Femur (tissue), 1 donor: ENCODE data around the gene INCENP.
A peak's percentile ranks its signal among the peaks of the same experiment; 100 is the strongest.

Experiments used
- DNase-seq: peaks from one replicate; pipeline ENCODE4 v3.0.0-alpha.2; 2017

The INCENP gene

DNA sequence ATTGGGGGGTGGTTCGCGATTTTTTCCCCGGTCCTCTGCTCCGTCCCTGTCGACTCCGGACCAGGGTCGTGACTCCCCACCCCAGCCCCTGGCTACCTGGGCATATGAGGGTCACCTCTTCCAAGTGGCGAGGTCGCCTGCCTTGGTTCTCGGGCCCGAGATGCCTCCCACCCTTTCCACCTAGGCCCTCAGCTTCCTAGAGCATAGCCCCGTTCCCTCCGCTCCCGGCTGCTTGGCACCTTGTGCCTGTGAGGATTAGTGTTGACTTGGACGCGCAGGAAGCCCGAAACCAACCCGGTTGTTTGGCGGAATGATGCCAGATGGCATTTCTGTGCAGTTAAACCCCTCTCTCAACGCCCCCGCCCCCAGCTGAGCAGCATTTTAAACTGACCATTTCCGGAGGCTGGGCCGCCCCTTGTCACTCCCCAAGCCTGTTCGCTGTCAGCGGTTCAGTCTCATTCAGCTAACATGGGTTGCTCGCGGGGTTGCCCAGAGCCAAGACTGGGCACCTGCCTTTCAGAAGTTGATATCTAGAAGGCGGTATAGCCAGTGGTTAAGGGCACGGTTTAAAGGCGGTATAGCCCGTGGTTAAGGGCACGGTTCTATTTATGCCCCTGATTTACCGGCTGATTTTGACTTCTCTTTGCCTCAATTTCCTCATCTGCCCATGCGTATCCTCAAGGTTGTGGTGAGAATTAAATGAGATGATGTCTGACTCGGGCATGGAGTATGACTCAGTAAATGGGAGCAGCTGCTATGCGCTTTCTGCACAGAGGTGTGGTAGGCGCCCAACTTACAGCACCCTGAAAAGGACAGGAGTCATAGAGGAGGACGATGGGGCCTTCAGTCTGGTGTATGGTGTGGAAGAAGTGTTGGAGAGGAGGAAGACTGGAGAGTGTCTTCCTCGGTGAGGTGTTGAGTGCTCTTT is 639 bp downstream of the INCENP start:
- DNase-seq: peak; percentile 66

DNA sequence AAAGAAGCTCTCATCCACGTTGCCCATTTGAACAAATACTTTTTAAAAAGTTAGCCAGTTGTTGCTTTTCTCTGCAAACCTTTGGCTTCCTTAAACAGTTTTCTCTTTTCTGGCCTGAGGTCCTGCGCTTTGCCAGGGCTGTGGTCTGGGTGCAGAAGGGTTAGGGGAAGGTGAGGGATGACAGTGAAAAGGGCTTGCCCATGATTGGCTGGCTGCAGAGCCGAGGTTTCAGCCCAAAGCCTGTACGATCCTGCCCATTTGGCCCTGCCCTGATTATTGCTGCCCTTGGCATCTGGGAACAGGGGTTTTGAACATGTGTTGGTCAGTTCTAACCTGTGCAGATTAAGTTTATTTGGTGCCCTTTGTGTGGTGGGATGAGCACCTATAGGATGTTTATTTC is 1.5 kb downstream of the INCENP start:
- no peak for DNase-seq

DNA sequence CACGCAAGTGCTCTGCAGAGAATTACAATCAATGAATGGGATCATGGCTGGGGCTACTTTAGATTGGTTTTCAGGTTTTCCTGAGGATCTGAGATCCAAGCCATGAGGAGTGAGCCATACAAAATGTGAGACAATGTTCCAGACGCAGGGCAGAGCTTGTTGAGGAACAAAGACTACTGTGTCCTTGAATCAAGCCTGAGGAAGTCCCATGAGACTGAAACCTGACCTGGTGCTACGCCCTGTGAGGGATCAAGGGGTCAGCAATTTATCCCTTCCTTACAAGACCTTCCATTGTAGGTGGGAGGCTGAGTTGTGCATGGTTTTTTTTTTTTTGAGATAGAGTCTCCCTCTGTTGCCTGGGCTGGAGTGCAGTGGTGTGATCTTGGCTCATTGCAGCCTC is 2.1 kb downstream of the INCENP start:
- DNase-seq: no peak

DNA sequence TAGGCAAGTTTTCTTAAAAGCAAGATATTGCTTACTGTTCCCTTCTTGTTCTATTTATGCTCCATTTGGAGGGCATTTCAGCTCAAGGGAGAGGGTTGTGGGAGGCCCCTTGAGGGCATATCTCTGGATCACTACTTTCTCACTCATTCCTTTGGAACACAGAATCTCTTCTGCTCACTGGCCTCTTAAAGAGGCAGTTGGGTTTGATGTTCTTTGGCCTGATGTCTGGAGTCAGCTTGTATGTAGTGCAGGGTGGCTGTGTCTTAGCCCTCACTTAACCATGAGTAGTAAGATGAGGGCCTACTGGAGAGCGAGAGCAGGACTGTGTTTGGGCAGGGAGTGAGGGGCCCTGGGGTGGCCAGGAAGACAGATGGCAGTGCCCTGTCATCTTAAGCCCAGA is 3.6 kb downstream of the INCENP start:
- DNase-seq: no peak

DNA sequence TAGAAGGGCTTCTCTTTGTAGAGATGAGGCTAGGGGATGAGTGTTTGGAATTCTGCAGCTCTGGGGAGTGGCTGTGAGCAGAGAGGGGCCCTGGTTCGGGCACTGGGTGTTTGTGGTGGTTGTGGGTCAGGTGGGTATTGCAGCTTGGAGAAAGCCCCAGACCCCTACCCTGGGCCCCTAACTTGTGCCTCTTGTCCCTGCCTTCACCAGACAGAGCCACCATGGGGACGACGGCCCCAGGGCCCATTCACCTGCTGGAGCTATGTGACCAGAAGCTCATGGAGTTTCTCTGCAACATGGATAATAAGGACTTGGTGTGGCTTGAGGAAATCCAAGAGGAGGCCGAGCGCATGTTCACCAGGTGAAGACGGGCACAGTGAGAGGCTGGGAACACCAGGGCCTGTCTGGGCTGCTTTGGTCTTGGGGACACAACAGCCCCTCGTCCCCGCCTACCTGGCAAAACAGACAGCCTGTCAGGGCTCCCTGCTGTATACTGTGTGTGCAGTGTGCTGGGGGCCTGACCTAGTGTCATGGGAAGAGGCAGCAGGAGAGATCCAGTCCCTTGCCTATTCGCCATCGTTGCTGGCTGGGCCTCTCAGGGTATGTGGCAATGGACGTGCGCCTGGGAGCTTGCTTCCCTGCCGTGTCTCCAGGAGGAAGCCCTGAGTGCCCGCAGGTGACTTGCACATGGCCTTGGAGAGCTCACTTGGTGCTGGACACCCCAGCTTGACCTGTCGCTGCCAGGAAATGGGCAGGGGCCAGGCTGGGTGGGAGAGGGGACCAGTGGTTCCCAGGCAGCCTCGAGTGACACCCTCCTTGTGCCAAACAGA is 4.3 kb downstream of the INCENP start:
- DNase-seq: no peak

DNA sequence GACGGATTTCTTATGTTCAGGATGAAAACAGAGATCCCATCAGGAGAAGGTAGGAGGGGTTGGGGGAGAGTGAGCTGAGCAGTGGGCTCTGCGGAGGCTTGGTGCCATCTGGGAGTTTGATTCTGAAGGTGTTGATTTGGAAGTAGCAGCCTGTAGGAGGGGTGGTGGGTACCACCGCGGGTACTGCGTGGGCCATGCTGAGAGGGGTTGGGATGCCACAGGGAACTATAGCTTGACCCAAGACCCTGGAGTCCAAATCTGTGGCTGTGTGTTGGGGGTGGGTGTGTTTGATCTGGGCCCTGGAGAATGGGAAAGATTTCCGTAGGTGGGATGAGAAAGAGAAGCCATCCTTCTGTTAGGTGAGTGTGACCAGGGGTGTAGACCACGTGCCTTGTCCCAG is 5.0 kb downstream of the INCENP start:
- no peak for DNase-seq

DNA sequence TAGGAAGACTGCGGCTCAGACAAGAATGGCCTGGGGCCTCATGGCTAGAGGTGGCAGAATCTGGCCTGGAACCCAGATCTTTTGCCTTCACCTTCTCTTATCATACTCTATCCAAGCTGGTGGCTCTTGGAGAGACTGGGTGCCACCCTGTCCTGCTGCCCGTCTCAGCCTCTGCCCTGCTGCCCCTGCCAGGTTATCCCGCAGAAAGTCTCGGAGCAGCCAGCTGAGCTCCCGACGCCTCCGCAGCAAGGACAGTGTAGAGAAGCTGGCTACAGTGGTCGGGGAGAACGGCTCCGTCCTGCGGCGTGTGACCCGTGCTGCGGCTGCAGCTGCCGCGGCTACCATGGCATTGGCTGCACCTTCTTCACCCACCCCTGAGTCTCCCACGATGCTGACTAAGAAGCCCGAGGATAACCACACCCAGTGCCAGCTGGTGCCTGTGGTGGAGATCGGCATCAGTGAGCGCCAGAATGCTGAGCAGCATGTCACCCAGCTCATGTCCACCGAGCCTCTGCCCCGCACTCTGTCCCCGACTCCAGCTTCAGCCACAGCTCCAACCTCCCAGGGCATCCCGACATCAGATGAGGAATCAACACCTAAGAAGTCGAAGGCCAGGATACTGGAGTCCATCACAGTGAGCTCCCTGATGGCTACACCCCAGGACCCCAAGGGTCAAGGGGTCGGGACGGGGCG is 5.9 kb downstream of the INCENP start:
- DNase-seq: no peak

DNA sequence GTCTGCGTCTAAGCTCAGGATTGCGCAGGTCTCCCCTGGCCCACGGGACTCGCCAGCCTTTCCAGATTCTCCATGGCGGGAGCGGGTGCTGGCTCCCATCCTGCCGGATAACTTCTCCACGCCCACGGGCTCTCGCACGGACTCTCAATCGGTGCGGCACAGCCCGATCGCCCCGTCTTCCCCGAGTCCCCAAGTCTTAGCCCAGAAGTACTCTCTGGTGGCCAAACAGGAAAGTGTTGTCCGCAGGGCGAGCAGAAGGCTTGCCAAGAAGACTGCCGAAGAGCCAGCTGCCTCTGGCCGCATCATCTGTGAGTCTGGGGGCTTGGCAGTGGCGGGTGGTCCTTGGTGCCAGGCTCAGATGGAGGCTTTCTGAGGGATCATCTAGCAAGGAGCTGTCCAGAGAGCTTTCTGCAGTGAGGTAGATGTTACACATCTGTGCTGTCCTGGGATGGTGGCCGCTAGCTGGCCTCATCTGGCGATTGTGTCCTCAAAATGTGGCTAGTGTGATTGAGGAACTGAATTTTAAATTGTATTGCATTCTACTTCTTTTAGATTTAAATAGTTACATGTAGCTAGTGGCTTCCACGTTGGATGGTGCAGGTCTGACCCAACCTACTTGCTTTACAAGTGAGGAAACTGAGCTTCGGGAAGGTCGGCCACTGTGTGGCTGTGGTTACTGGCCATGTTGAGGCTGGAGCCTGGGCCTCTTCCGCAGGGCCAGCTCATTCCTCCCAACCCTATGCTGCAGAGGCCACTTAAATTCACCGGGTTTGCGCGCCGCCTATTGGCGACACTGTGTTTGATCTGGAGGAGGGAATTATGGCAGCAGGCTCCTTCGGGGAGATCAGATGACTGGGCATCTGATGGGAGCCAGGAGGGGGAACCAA is 6.7 kb downstream of the INCENP start:
- DNase-seq: no peak

DNA sequence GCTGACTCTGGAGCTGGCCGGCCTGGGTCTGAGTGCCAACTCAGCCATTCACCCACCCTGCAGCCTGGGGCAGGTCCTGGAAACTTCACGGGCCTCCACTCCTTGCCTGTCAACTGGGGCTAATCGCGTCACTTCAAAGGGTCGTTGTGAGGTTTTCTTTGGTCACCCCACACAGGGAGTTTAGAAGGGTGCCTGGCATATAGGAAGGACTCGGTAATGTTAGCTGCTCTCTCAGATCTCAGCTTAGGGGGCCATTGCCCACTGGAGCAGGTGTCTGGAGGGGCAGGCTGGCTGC is 7.3 kb downstream of the INCENP start:
- DNase-seq: no peak

DNA sequence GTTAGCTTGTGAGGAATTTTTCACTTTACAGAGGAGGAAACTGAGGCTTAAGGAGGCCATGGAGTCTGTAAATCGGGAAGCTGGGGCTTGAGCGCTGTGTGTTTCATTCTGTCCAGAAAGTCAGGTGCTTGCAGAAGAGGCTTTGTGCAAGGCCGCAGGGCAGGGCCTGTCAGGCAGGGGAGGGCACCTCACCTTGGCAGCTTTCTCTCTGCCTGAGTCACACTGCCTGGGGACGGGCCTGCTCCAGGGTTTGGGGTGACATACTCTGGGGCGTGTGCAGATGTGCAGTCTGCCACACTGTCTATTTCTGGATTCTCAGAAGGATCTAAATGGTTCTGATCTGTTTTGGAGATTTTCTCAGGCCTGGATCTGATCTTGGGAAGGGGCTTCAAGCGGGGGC is 8.4 kb downstream of the INCENP start:
- DNase-seq: no peak

DNA sequence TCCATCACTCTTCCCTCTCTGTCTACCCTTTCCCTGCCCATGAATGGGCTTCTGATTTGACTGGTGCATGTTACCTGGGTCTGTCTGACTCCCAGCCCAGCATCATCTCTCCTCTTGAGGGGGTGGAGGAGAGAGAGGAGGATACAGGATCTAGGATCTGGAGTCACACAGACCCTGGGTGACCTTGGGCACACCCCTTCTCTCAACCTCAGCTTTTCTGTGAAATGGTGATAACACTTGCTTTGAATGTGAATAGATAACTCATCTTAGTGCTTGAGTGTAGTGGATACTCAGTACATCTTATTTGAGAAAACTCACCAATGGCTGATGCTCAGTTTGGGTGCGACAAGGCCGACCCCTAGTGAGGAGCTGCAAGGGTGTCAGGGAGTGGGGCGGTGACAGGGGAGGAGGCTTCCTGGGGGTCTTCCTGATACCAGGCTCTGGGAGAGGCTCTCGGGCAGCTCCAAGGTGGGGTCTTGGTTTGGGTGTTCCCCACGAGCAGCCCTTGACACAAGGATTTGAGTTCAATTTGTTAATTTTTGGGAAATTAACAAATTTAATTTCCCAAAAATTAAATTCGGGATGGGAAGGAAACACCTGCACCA is 9.0 kb downstream of the INCENP start:
- DNase-seq: no peak

DNA sequence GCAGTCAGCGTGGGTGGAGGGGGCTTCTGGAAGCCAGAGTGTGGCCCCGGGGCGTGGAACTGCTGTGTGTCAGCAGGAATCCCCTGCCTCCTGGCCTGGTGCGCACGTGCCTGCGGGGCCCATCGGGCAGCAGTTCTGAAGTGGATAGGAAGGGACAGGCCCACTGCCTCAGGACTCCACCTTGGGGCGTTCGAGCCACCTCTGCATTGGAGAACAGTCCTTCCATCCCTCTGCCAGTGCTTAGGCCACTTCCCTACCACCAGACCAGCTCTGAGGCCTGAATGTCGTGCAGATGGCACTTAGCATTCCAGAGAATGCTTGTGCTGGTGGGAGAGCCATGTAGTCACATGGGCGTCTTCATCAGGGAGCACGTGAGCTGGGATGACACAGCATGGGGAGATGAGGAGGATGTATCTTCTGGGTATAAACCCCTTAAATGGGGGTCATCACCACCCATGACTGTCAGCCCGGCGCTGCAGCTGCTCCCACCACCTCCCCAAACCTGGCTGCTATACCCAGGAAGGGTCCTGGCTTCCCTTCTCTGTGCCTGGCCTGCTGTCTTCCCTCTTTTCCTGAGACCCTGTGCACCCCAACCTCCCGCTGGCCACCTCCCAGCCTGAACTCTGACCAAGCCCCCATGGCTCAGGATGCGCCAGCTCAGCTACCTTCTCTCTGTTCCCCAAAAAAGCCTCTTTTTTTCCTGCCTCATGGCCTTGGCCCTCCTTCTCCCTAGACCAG is 9.7 kb downstream of the INCENP start:
- no peak for DNase-seq

DNA sequence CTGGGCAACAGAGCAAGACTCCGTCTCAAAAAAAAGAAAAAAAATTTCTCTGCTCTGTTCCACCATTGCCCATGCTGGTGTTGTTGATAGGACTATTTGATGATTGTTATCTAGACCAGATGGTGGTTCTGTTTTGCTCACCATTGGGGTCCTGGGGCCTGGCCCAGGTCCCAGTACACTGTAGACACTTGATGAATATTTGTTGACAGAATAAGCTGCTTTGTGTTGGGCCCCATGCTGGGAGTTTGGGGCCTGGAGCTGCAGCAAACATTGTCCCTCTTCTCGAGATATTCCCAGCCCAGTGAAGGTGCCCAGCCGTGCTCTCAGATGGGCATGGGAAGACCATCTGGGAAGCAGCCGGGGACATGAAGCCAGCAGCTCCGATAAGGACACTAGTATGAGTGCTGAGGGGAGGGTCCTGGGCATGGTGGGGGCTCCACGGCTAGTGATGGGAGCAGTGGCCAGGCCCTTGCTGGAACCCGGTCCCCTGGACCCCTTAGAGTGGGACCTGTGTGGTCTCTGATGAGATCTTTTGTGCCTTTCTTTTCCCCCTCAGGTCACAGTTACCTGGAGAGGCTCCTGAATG is 13.6 kb downstream of the INCENP start:
- no peak for DNase-seq

DNA sequence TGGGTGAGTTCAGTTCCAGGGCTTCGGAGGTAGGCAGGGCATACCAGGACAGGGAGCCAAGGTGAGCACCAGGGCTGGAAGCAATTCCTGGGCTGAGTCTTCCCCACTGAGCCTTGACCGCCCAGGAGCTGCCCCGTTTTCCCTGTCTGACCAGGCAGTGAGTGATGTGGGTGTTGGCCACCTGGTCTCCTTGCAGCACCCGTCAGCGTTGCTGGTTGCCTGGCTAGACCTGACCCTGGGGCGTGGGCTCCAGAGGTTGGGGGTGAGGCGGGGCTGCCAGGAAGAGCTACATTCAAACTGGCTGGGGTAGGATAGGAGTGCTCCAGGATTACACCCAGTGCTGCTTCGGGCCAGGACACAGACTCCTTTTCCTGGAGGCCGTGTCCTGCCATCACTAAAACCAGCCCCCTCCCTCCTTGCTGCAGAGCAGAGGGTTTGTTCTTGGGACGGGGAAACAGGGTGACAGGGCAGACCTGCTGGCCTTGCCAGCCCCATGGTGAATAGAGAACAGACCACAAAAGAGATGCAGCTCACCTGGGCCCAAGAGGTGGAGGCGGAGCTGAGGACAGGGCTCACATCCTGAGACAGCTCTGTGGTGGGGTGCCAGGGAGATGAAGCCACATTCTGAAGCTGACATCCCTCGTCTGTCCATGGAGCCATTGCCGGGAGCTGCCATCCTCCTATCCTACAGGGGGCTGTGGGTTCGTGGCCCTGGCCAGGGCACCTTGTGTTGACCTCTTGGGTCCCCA is 14.2 kb downstream of the INCENP start:
- no peak for DNase-seq

DNA sequence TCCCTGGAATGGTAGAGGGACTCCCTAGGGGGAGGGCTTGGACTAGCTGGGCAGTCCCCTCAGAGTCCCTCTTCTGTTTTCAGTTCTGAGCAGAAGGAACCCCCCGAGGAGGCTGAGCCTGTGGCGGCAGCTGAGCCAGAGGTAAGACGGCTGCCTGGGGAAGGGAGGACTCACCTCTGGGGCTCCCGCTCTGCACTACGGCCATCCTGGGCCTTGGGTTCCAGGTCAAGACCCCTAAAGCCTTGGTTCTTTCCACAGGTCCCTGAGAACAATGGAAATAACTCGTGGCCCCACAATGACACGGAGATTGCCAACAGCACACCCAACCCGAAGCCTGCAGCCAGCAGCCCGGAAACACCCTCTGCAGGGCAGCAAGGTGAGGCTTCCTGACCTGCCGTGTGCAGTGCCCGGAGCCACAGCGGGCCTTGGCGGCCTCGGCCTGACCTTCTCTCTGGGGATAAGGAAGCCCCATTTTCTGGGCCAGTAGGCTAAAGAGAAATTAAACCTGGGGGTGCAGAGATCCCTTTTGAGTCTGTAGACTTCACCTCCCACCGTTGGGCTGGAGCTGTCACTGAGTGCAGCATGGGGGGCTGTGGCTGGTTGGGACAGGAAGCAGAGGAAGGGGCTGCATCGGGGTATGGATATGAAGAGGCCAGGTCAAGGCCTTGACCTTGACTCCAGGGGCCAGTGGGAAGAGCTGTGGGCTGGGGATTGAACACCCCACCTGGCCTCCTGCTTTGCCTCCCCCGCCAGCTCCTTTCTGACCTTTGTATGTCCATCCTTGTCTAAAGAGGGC is 15.0 kb downstream of the INCENP start:
- DNase-seq: no peak

DNA sequence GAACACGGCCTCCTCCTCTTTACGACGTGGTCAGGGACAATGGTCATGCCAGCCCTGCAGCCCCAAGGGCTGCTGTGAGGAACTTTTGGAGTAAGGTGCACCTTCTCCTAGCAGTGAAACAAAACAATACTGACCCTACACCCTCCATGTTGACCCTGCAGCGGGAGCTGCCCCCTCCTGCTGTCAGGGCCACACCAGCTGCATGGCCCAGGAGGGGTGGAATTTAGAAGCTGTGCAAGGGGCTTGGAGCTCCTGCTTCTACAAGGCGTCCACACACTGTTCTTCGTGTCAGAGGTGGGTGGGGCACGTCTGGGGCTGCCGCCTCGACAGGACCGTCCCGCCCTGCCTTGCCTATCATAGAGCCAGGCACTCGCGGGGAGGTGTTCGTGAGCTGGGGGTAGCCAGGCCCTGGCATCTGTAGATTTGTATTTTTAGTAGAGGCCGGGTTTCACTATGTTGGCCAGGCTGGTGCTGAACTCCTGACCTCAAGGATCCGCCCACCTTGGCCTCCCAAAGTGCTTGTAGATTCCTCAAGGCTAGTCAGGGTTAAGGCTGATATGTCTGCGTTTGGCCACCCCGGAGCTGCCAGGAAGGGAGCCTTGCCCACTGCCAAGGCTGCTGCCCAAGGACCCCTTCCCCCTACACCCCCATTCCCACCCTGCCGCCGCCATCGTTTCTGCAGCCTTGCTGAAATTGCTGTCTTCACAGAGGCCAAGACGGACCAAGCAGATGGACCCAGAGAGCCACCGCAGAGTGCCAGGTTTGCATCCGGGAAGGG is 15.9 kb downstream of the INCENP start:
- DNase-seq: no peak

DNA sequence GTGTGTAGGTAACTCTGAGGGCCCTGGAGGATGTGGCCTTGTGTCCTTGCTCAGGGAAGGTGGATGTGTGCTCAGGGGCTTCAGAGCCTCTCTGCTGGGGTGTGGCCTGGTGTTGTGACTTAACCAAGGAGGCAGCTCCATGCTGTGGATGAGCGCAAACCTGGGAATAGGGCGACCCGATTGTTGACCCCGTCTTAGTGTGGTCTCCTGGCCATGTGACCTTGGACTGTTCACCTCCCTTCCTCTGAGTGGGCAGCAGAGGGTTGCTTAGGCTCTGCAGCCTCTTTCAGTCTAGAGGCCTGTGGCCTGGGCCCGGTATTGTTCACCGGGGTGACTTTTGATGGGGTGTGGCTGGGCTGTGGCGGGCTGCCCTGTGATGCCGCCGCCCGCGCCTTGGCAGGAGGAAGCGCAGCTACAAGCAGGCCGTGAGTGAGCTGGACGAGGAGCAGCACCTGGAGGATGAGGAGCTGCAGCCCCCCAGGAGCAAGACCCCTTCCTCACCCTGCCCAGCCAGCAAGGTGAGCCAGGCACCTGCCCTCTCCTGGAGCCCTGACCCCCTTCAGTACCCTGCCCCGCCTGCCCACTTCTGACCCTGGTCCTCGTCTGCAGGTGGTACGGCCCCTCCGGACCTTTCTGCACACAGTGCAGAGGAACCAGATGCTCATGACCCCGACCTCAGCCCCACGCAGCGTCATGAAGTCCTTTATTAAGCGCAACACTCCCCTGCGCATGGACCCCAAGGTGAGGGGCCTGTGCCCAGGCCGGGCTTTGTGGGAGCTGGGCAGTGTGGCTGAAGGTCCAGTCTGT is 16.7 kb downstream of the INCENP start:
- no peak for DNase-seq
